Liver (tissue), 3 donors: Measurements from ENCODE around the gene TRMT61B.

Experiments used
- CTCF ChIP-seq: fragments of 150-350 bp; IDR thresholded peaks from 2 replicates; pipeline ENCODE4 v1.5.1; 2017; ENCODE audit warnings: improper control_type of control experiment, low read depth, low read length; ENCODE audit not compliant: missing input control
- FOXA1 ChIP-seq: IDR thresholded peaks from 2 replicates; pipeline ENCODE4 v1.6.1; 2016; ENCODE audit warnings: antibody characterized with exemption
- HNF4A ChIP-seq, 2 donors: conservative IDR thresholded peaks; 2 replicates each; pipeline ENCODE4 v1.6.1; 2016; ENCODE audit warnings: antibody characterized with exemption in 2 of 2, mild to moderate bottlenecking in 2 of 2
- JUND ChIP-seq, 2 donors: IDR thresholded peaks; 2 replicates each; pipeline ENCODE4 v1.6.1; 2016; ENCODE audit warnings: antibody characterized with exemption in 2 of 2
- MAX ChIP-seq: IDR thresholded peaks from 2 replicates; pipeline ENCODE4 v1.6.1; 2016; ENCODE audit warnings: antibody characterized with exemption
- RAD21 ChIP-seq, 2 donors: IDR thresholded peaks; 2 replicates each; pipeline ENCODE4 v1.6.1; 2016; ENCODE audit warnings: antibody characterized with exemption in 2 of 2, mild to moderate bottlenecking in 2 of 2
- REST ChIP-seq: IDR thresholded peaks from 2 replicates; pipeline ENCODE4 v1.6.1; 2016; ENCODE audit warnings: antibody characterized with exemption, mild to moderate bottlenecking
- SP1 ChIP-seq: IDR thresholded peaks from 2 replicates; pipeline ENCODE4 v1.6.1; 2018; ENCODE audit warnings: antibody characterized with exemption, mild to moderate bottlenecking
- YY1 ChIP-seq: IDR thresholded peaks from 2 replicates; pipeline ENCODE4 v1.6.1; 2016; ENCODE audit warnings: antibody characterized with exemption, mild to moderate bottlenecking
- donor health status: healthy.
- donor health status: healthy.

- no peak for TF ChIP-seq RAD21 (IDR thresholded peaks at IDR 0.05)
- no peak for TF ChIP-seq CTCF
- no peak for TF ChIP-seq JUND (IDR thresholded peaks at IDR 0.05)
- no peak for TF ChIP-seq HNF4A (conservative IDR thresholded peaks at IDR 0.05)
- no peak for TF ChIP-seq YY1
- no peak for TF ChIP-seq MAX
- no peak for TF ChIP-seq FOXA1
- TF ChIP-seq REST, result no peak
- no peak for TF ChIP-seq SP1
Measured at GRCh38 chr2:28893488-28893887, 23.4 kb upstream of the TRMT61B start.
